ENCODE data around the gene EPB41L4B. TPM values are rescaled to one million over a fixed set of nuclear protein-coding genes. Genes with fewer than 3 reads are reported as not detected.

The EPB41L4B gene
- total and polyA plus RNA-seq, 8 donors = 36.8 to 122 (median 93.3) TPM

GRCh38 chr9:109311286-109311685, 9.6 kb downstream of the EPB41L4B start:
- Histone ChIP-seq H3K4me3 (no peak overlapping the region), H3K27me3 (no peaks in the 10 kb centered on the region), H3K4me1 (peaks cover 41 to 70% (median 60%) of the 10 kb centered on the region in 3 donors), H3K9me3 (no peaks in the 10 kb centered on the region), H3K27ac (no peak overlapping the region), H3K36me3 (peaks cover 0 to 4% (median 0%) of the 10 kb centered on the region in 3 donors)
- DNase-seq = no peak
- TF ChIP-seq, protein P1, sequence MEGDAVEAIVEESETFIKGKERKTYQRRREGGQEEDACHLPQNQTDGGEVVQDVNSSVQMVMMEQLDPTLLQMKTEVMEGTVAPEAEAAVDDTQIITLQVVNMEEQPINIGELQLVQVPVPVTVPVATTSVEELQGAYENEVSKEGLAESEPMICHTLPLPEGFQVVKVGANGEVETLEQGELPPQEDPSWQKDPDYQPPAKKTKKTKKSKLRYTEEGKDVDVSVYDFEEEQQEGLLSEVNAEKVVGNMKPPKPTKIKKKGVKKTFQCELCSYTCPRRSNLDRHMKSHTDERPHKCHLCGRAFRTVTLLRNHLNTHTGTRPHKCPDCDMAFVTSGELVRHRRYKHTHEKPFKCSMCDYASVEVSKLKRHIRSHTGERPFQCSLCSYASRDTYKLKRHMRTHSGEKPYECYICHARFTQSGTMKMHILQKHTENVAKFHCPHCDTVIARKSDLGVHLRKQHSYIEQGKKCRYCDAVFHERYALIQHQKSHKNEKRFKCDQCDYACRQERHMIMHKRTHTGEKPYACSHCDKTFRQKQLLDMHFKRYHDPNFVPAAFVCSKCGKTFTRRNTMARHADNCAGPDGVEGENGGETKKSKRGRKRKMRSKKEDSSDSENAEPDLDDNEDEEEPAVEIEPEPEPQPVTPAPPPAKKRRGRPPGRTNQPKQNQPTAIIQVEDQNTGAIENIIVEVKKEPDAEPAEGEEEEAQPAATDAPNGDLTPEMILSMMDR (IDR thresholded peaks at IDR 0.05) = no peak
- intact Hi-C loops (cut with DNase I) = no loop called here
- no peak for ATAC-seq
- no peak for FAIRE-seq
- WGBS, 2 donors = 54 to 59% methylated on average over 5 of the region's 5 CpGs

DNA sequence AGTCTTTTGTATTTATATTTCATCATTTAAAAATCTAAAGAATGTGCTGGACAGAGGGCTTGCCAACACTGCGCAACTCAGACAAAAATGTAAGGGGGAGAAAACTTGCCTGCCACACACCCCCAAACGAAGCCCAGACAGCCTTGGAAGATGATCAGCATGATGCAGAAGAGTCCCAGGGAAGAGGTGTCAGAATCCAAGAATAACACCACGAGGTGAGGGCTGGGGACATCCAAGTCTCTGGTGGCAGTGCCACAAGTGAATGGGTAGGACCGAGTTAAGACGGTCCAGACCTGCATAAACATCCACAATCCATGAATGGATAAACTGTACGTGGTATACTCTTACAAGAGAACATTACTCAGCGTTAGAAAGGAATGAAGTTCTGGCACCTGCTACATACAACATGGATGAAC, 10.4 kb downstream of the EPB41L4B start:
- peaks cover 0 to 4% (median 0%) of the 10 kb centered on the region in 3 donors for H3K36me3 ChIP-seq
- no peak overlapping the region for H3K4me3 ChIP-seq
- no peak for DNase-seq
- TF ChIP-seq, protein P1 (IDR thresholded peaks at IDR 0.05) = no peak
- FAIRE-seq = no peak
- 37 to 44% methylated on average over 7 of the region's 7 CpGs for WGBS, 2 donors
- no peaks in the 10 kb centered on the region for H3K27me3 ChIP-seq
- ATAC-seq = no peak
- intact Hi-C loops (cut with DNase I) = no loop called here
- peaks cover 35 to 63% (median 56%) of the 10 kb centered on the region in 3 donors for H3K4me1 ChIP-seq
- no peaks in the 10 kb centered on the region for H3K9me3 ChIP-seq
- peak overlapping the region in 1 of 4 donors; percentile 17 for H3K27ac ChIP-seq

DNA sequence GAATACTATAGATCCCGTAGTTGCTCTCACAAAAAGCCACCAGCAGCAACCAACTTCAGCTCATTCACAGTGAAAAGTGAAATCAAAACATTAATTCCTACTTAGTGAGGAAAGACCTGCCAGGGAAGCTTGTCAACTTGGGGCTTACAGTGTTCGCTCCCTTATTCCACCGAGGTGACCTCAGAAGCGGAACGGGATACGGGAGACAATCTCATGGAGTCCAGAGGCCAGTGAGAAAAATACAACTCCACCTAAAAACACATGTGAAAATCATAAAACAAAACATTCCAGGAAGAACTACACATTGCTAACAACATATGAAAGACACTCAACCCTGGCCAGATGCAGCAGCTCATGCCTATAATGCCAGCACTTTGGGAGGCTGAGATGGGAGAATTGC, 11.6 kb downstream of the EPB41L4B start:
- ATAC-seq = no peak
- FAIRE-seq = no peak
- Histone ChIP-seq H3K4me3 (no peak overlapping the region), H3K4me1 (peaks cover 23 to 53% (median 45%) of the 10 kb centered on the region in 3 donors), H3K27me3 (no peaks in the 10 kb centered on the region), H3K9me3 (no peaks in the 10 kb centered on the region), H3K36me3 (peaks cover 0 to 4% (median 0%) of the 10 kb centered on the region in 3 donors), H3K27ac (no peak overlapping the region)
- DNase-seq = no peak
- 91% methylated on average over 6 of the region's 6 CpGs for WGBS, 2 donors
- TF ChIP-seq, protein P1 (IDR thresholded peaks at IDR 0.05) = no peak
- intact Hi-C loops (cut with DNase I) = no loop called here

- Histone ChIP-seq H3K27ac (peak overlapping the region in 2 of 4 donors; percentile 19 to 44), H3K9me3 (no peaks in the 10 kb centered on the region), H3K4me1 (peaks cover 8 to 47% (median 41%) of the 10 kb centered on the region in 3 donors), H3K27me3 (no peaks in the 10 kb centered on the region), H3K4me3 (no peak overlapping the region), H3K36me3 (peaks cover 0 to 4% (median 0%) of the 10 kb centered on the region in 3 donors)
- ATAC-seq = peak; percentile 64 to 75 (median 67)
- DNase-seq = peak in 3 of 6 donors; percentile 55 to 72 (median 59)
- FAIRE-seq = no peak
- TF ChIP-seq, protein P1 (IDR thresholded peaks at IDR 0.05) = no peak
- intact Hi-C loops (cut with DNase I) = no loop called here
- WGBS, 2 donors = 65 to 70% methylated on average over 18 of the region's 18 CpGs
These were observed 13.2 kb downstream of the EPB41L4B start for GRCh38 chr9:109307380-109308240.

GRCh38 chr9:109305801-109306200, 15.1 kb downstream of the EPB41L4B start:
- Histone ChIP-seq H3K27ac (no peak overlapping the region), H3K4me1 (peaks cover 7 to 41% (median 35%) of the 10 kb centered on the region in 3 donors), H3K27me3 (no peaks in the 10 kb centered on the region), H3K9me3 (no peaks in the 10 kb centered on the region), H3K4me3 (no peak overlapping the region), H3K36me3 (no peaks in the 10 kb centered on the region)
- TF ChIP-seq, protein P1 (IDR thresholded peaks at IDR 0.05) = no peak
- ATAC-seq (no peak), DNase-seq (no peak), FAIRE-seq (no peak)
- intact Hi-C loops (cut with DNase I) = no loop called here
- 95 to 96% methylated on average over 8 of the region's 8 CpGs for WGBS, 2 donors
